ENCODE results near the gene ANGEL2.
"Not testable (repeated sequence)": the region's sequence is repeated elsewhere in the genome, so short reads cannot be mapped to it uniquely, and the experiment has no call there.

ANGEL2 gene, protein sequence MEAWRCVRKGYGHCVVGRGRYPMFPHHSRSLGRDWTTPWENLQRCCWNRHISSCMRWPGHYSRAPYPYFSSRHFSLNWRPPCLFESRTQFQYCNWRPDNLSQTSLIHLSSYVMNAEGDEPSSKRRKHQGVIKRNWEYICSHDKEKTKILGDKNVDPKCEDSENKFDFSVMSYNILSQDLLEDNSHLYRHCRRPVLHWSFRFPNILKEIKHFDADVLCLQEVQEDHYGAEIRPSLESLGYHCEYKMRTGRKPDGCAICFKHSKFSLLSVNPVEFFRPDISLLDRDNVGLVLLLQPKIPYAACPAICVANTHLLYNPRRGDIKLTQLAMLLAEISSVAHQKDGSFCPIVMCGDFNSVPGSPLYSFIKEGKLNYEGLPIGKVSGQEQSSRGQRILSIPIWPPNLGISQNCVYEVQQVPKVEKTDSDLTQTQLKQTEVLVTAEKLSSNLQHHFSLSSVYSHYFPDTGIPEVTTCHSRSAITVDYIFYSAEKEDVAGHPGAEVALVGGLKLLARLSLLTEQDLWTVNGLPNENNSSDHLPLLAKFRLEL

GRCh38 chr1:213015099-213016050 lies at the start of gene ANGEL2:
ANGEL2 (minus strand) TSS chr1:213015867; CDS start chr1:213015671, 196 bp downstream.
- peak; percentile 98 for FAIRE-seq

DNA sequence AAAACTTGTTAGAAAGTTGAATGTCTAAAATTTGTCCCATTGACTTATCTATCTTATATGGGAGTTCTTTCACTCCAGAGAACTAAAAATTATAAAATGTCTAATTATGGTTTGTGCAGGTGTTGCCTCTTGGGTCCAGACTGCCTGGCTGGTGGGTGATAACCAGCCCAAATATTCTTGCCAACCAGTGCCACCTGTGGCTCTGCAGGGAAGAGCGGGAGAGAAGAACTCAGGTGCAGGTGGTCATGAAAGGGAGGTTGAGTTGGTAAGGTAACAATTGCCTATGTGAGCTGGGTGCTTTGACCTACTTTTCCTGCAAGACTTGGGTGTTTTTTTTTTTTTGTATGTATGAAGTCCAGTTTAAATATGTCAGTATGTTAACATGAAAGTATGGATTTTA lies 45.6 kb upstream of the ANGEL2 start:
- no peak for FAIRE-seq
- no peak for DNase-seq (ENCODE audit: extremely low spot score, insufficient read length, low read depth)

More at GRCh38 chr1:213015099-213016050, at the start of gene ANGEL2:
- peak; percentile 93 for DNase-seq (ENCODE audit: extremely low spot score, insufficient read length, low read depth)

- FAIRE-seq (no peak), DNase-seq (ENCODE audit: extremely low spot score, insufficient read length, low read depth) (no peak)
Observed at GRCh38 chr1:213060836-213061235, 45.2 kb upstream of the ANGEL2 start.

DNA sequence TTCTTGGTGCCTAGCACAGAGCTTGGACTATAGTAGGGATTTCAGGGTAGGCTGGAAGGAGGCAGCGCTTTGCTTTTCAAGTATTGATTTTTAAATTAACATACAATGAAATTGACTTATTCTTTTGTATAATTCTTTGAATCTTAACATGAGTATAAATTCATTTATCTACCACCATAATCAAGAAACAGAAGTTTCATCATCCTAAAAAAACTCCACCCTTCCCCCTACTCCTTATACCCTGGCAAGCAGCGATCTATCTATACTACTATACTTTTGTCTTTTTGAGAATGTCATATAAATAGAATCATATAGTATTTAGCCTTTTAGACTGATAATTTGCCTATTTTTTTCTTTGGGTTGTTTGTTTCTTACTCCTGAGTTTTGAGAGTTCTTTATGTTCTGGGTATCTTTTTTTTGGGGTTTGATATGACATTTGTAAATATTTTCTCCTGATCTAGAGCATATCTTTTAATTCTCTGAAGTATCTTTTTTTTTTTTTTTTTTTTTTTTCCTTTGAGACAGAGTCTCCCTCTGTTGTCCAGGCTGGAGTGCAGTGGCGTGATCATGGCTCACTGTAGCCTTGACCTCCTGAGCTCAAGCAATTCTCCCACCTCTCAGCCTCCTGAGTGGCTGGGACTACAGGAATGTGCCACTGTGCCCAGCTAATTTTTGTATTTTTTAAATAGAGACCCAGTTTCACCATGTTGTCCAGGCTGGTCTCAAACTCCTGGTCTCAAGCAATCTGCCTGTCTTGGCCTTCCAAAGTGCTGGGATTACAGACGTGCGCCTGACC lies 41.8 kb upstream of the ANGEL2 start:
- FAIRE-seq: no peak
- no peak for DNase-seq (ENCODE audit: extremely low spot score, insufficient read length, low read depth)

DNA sequence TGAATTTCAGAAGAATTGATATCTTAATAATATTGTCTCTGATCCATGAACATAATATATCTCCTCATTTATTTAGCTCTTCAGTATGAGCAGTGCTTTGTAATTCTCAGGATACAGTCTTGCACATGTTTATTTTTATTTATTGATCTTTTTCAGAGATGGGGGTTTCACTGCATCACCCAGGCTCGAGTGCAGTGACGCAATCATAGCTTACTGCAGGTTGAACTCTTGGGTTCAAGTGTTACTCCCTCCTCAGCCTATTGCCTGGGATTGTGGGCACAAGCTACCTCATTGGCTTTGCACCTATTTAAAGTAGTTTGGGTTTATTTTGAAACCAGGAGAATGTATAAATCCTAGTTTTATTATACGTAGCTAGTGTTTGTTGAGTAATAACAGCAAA lies 40.1 kb upstream of the ANGEL2 start:
- DNase-seq (ENCODE audit: extremely low spot score, insufficient read length, low read depth) (no peak), FAIRE-seq (no peak)

DNA sequence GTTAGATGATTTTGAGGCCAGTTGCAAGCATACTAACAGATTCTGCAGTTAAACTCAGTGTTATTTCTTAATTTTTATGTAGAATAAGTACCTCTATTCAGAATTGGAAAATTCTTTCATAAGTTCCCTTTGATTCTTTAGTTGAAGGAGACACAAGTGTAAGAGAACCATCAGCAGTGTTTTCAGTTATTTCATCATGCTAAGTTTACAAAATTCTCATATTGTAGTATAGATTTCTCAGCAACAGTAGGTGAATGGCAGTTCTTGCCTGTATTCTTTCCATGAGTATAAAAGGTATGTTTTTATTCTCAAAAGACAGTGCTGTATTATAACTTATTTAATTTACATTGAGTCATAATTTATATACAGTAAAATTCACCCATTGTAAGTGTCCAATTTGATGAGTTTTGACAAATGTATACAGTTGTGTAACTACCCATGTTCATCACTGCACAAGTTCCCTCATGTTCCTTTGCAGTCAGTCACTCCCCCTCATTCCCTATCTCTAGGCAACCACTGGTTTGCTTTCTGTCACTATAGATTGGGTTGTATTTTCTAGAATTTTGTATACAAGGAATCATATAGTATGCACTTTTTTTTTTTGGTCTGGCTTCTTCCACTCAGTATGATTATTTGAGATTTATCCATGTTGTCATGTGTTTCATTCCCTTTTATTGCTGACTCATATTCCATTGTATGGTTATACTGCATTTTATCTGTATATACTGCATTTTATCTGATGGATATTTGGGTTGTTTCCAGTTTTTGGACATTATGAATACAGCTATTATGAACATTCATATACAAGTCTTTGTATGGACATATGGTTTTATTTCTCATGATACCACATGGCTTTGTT lies 39.3 kb upstream of the ANGEL2 start:
- FAIRE-seq: no peak
- DNase-seq (ENCODE audit: extremely low spot score, insufficient read length, low read depth): no peak

- FAIRE-seq: no peak
- no peak for DNase-seq (ENCODE audit: extremely low spot score, insufficient read length, low read depth)
Observed at GRCh38 chr1:213054142-213054541, 38.5 kb upstream of the ANGEL2 start.

DNA sequence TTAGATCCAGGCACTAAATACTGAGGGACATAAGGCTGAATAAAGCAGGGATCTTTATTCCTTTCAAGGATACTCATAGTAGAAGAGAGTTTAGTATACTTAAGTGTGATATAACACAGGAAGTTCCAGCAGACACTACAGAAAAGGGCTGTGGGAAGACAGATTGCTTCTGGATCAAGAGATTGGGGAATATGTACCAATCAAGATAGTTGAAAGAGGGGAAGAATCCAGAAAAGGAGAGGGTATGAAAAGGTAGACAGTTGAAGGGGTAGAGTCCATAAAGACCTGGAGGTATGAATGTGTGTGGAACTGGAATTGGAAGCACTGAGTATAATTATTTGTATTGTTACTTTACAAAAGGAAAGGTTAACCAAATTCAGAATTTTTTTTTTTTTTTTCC lies 37.8 kb upstream of the ANGEL2 start:
- DNase-seq (ENCODE audit: extremely low spot score, insufficient read length, low read depth) (no peak), FAIRE-seq (no peak)

- peak; percentile 12 for FAIRE-seq
- DNase-seq (ENCODE audit: extremely low spot score, insufficient read length, low read depth): no peak
Observed at GRCh38 chr1:213051881-213052202, 36.2 kb upstream of the ANGEL2 start.

DNA sequence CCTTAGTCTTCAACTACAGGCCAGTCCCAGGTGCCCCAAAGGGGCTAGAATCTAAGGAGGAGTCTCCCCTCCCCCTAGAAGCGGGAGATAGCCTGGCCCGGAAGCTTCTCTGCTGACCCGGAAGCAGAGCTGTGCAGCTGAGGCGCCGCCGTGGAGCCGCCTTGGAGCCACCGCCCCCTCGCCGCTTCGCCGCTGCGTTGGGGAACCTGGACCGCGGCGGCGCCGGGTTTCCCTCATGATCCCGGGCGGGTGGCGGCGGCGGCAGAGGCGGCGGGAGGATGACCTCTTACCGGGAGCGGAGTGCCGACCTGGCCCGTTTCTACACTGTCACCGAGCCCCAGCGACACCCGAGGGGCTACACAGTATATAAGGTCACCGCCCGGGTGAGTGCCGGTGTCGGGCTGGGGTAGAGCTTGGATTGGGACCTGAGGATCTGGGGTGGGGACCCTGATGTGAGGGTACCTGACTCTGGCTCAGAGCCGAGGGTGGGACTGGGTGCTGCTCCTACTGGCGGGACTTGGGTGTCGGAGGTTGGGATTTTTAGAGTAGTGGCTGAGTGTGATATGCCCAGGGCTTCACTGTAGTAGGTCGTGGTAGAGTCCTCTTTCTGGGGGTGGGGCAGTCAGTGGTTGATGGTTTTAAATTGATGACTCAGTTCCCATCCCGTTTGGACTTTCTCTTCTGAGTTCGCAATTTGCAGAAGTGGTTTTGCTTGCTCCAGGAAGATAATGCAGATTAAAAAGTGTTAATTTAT lies 35.6 kb upstream of the ANGEL2 start, which contains the start of gene RPS6KC1:
Gene RPS6KC1, plus strand, starts transcription at position 115 of the 754 bp plus-strand sequence. Its CDS starts 164 bp downstream, at position 279.
- FAIRE-seq: peak; percentile 90
- peak; percentile 82 for DNase-seq (ENCODE audit: extremely low spot score, insufficient read length, low read depth)

DNA sequence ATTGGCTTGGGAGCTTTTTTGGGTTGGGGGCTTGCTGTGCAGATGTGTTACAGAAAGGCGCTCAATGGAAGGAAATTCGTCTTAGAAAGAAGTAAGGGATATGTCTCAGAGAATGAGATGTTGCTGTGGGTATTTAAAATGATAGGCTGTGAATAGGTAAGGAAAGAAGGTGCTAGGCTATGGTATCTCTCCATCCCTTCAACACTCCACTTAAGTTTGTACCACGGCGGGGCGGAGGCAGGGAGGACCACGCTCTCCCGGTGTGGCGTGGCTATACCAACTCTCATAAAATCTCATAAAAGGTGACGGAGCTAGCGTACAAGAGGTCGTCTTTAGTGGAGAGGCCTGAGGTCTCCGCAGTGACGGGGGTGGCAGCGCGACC lies 35.1 kb upstream of the ANGEL2 start:
- FAIRE-seq: no peak
- DNase-seq (ENCODE audit: extremely low spot score, insufficient read length, low read depth): no peak

GRCh38 chr1:213049232-213049631 lies 33.6 kb upstream of the ANGEL2 start:
- FAIRE-seq: no peak
- no peak for DNase-seq (ENCODE audit: extremely low spot score, insufficient read length, low read depth)

GRCh38 chr1:213045321-213046226 lies 29.9 kb upstream of the ANGEL2 start:
- not testable (repeated sequence) for FAIRE-seq; DNase-seq (ENCODE audit: extremely low spot score, insufficient read length, low read depth)

- FAIRE-seq (peak; percentile 15), DNase-seq (ENCODE audit: extremely low spot score, insufficient read length, low read depth) (no peak)
Observed at GRCh38 chr1:213041443-213041842, 25.8 kb upstream of the ANGEL2 start.

- FAIRE-seq: no peak
- DNase-seq (ENCODE audit: extremely low spot score, insufficient read length, low read depth): no peak
Observed at GRCh38 chr1:213035573-213035972, 19.9 kb upstream of the ANGEL2 start.

DNA sequence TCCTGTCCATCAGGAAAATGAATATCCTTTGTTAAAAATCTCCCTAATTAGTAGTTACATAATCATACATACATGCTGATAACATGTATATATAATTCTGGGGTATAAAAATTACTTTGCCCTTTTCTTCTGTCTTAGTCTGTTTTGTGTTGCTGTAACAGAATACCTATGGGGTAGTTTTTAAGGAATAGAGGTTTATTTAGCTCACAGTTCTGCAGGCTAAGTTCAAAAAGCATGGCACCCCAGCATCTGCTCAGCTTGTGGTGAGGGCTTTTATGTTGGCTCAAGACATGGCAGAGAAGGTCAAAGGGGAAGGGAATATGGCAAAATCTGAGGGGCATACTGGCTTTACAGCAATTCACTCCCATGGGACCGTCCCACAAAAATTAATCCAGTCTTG lies 19.0 kb upstream of the ANGEL2 start:
- FAIRE-seq: no peak
- no peak for DNase-seq (ENCODE audit: extremely low spot score, insufficient read length, low read depth)

DNA sequence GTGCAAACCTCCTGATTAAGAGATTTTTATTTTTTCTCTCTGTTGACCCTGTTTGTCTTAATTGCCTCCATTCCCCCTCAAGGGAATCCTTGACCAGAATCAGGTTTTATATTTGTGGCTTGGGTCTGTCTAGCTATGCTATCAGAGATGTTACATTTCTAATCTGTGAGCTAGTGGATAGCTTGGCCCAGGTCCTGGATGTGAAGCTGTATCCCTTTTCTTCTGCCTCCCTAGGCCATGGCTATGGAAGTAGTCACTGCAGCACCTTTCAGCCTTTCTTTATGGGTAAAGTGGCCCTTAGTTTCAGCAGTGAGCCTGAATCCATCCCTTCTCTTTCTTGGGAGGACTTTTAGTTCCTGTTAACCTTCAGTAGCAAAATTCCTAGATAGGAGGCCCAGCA lies 17.0 kb upstream of the ANGEL2 start:
- no peak for DNase-seq (ENCODE audit: extremely low spot score, insufficient read length, low read depth)
- FAIRE-seq: no peak

Data from GM18507 (cell line).